HG02798 (cell line): ENCODE results near the gene HRH2.
"Not testable (repeated sequence)": the region's sequence is repeated elsewhere in the genome, so short reads cannot be mapped to it uniquely, and the experiment has no call there.

Experiments used
- ATAC-seq: cut with Tn5 transposase; IDR thresholded peaks from one replicate; pipeline ENCODE4 v1.9.1; 2021; ENCODE audit warnings: mild to moderate bottlenecking; ENCODE audit not compliant: unreplicated experiment, poor library complexity

HRH2 gene

GRCh38 chr5:175753536-175754402, 95.9 kb downstream of the HRH2 start:
- ATAC-seq, result no peak

- not testable (repeated sequence) for ATAC-seq
These were observed 102.1 kb downstream of the HRH2 start for GRCh38 chr5:175759991-175760390.
